GM13977 (cell line): Measurements from ENCODE around the gene SLC4A2.

ENCODE experiments used
- DNase-seq: peaks from one replicate; pipeline ENCODE4 v3.0.0; 2012; ENCODE audit warnings: low spot score
- in situ Hi-C: fragments of 300-500 bp; cut with MboI; formaldehyde crosslinking; loops from one replicate; pipeline ENCODE4 v1.12.0; 2022; ENCODE audit warnings: low sequenced_read_pairs, low pct_unique_long_range_greater_than_20kb, mixed read lengths, inconsistent platforms; ENCODE audit not compliant: unreplicated experiment
- TF ChIP-seq, protein P1 (sequence below): IDR thresholded peaks from 2 replicates; pipeline ENCODE4 v1.5.1; 2012; ENCODE audit warnings: mild to moderate bottlenecking, control low read depth; ENCODE audit not compliant: insufficient read depth; ENCODE audit errors: extremely low read depth, missing control alignments

Gene SLC4A2

DNA sequence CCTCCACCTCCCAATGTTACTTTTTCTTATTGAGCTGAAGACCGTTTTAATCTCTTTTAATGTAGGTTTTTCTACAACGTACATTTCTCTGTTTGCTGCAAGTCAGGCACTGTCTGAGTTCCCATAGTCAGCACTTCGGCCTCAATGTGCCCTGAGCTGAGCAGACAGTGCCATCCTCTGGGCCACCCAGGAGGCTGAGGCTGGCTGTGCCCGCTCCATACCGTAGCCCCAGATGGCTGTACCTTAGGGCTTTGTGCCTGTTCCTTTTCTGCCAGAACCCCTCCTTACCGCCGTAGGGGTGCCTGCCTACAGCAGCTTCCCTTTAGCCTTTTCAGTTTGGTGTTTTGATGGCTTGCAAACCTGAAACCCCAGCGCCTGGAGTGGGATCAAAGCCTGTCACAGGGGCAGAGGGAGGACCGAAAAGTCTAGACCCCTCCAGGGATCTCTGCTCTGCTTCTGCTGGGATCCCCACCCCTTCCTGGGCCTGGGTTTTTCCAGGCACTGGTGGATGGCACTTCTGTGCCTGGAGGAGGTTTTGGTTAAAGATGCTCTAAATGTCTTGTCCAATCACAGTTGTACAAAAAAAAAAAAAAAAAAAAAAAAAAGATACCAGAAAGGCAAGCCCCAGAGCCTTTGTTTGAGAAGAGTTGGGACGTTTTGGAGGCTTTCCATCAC lies 35.9 kb downstream of the SLC4A2 start:
- TF ChIP-seq, protein P1, sequence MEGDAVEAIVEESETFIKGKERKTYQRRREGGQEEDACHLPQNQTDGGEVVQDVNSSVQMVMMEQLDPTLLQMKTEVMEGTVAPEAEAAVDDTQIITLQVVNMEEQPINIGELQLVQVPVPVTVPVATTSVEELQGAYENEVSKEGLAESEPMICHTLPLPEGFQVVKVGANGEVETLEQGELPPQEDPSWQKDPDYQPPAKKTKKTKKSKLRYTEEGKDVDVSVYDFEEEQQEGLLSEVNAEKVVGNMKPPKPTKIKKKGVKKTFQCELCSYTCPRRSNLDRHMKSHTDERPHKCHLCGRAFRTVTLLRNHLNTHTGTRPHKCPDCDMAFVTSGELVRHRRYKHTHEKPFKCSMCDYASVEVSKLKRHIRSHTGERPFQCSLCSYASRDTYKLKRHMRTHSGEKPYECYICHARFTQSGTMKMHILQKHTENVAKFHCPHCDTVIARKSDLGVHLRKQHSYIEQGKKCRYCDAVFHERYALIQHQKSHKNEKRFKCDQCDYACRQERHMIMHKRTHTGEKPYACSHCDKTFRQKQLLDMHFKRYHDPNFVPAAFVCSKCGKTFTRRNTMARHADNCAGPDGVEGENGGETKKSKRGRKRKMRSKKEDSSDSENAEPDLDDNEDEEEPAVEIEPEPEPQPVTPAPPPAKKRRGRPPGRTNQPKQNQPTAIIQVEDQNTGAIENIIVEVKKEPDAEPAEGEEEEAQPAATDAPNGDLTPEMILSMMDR, result no peak
- no peak for DNase-seq
- in situ Hi-C loops, result no loop called here

GRCh38 chr7:151095828-151096475 lies 36.6 kb downstream of the SLC4A2 start:
- TF ChIP-seq, protein P1, result no peak

GRCh38 chr7:151099486-151100211 lies 40.3 kb downstream of the SLC4A2 start:
- in situ Hi-C loops, result no loop called here
- TF ChIP-seq, protein P1, result no peak
- no peak for DNase-seq

More at GRCh38 chr7:151095828-151096475, 36.6 kb downstream of the SLC4A2 start:
- in situ Hi-C loops, result no loop called here
- DNase-seq, result no peak

- TF ChIP-seq, protein P1, result no peak
- in situ Hi-C loops, result no loop called here
- no peak for DNase-seq
Measured at GRCh38 chr7:151100921-151101320, 41.5 kb downstream of the SLC4A2 start.

DNA sequence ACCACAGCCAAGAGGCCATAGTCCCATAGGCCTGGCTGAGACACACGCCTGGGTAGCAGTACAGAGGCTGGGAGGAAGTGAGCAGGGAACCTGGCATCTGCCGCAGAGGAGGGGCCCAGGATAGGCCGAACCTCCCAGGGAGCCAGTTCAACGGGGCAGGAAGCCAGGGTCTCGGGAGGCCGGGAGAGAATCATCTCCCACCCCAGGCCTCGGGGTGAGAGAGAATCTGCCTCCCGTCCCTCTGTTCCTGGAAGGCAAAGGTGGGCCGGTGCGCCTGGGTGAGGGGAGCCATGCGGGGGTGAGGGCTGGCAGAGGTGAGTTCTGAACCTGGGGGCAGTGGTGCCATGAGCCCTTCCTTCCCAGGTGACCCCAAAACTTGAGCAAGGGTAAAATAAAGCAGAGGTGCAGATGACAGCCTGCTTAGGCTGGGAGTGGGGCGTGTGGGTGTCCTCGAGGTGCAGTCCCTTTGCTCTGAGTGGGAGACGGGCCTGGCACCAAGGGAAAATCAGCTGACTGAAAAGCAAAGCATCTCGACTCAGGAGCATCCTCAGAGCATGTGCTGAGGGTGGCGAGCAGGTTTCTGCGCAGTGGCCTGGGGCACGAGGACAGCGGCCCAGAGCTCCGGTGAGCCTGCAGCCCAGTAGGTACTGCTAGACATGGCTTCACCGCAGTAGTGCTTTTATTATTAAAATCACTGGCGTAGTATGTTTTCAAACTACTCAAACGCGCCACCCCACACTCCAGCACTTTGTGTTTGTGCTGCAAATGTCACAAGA lies 42.4 kb downstream of the SLC4A2 start:
- TF ChIP-seq, protein P1, result no peak
- DNase-seq, result no peak
- in situ Hi-C loops, result no loop called here

- in situ Hi-C loops, result no loop called here
- DNase-seq, result no peak
- TF ChIP-seq, protein P1, result no peak
Measured at GRCh38 chr7:151102991-151103390, 43.6 kb downstream of the SLC4A2 start.
